ENCODE results near the gene MLIP.

- no peak for TF ChIP-seq CTCF (IDR thresholded peaks at IDR 0.05)
- no peak for TF ChIP-seq POLR2AphosphoS5 (IDR thresholded peaks at IDR 0.05)
- no peak for TF ChIP-seq POLR2A (IDR thresholded peaks at IDR 0.05)
Observed at GRCh38 chr6:54286141-54286540, 174.9 kb downstream of the MLIP start.

All from breast epithelium (tissue), 3 donors.